Measurements from ENCODE around the gene FMN2.
"Not testable (repeated sequence)": the region's sequence is repeated elsewhere in the genome, so short reads cannot be mapped to it uniquely, and the experiment has no call there.

FMN2 gene

DNA sequence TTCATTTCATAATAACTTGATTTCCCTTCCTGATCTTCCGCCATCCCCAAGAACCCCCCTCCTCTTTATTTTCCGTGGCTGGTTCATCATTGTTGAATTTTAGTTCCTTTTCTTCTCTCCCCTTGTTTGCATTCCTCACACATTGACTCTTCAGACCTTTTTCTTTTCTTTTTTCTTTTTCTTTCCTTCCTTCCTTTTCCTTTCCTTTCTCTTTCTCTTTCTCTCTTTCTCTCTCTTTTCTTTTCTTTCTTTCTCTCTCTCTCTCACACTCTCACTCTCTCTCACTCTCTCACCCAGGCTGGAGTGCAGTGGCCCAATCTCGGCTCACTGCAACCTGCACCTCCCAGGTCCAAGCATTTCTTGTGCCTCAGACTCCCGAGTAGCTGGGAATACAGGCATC, 231.3 kb downstream of the FMN2 start:
- DNase-seq: no peak

DNA sequence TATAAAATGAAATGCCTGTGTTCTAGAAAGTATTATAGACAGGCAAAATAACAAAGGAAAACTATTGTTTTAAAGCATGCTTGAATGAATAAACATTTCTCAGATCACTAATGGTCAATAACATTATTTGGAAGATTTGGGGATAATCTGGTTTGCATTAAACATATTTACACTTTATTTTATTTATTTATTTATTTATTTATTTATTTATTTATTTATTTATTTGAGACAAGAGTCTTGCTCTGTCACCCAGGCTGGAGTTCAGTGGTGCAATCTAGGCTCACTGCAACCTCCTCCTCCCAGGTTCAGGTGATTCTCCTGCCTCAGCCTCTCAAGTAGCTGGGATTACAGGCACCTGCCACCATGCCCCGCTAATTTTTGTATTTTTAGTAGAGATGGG, 236.7 kb downstream of the FMN2 start:
- DNase-seq: not testable (repeated sequence)

DNA sequence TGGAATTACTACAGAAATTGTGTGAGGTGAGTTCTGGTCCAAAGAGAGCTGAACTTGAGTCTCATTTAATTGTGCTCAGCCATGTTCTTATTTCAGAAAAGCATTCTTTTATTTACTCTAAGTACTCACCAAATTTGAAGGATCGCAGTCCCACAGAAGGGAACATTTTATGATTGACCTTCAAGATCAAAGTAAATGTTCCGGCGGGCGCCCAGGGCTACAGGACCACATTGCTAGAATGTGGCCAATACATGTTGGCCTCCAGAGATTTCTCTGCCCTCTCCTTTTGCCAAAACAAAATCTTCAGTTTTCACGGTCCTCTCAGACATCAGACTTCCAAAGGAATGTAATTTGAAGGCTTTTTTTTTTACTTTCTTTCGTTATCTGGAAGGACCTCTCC, 237.8 kb downstream of the FMN2 start:
- DNase-seq: no peak

DNA sequence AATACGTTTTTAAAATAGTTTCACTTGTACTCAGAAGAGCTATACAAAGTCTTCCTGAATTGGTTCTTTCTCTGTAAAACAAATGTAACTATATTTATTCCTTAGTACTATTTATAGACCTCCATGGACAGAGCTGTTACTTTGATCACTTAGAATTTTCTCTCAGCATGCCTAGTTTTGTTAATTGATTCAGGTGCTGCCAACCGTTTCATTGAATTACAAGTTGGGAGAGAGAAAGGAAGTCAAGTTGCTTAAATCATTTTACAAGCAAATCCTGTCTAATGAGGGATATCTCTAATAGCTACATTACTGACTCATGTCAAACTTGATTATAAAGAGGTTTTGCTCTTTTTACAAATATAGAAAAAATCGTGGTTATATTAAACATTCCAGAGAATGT, 241.0 kb downstream of the FMN2 start:
- no peak for DNase-seq

DNA sequence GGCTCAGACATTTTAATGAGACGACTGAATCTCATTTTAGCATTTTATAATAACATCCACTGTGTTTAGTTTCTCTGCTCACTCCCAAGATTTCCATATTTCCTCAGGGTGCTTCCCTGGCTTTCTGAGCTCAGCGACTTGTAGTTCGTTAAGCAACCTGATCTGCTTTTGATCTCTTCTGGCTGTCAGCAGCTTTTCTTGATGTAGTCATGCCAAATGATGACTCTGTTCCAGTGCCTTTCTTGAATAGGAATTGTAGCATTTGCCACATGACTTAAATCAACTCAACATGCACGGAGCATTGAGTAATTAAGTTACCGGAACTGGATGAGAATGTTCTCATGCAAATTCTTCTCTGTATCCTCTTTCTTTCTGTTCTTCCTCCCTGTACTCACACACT, 246.1 kb downstream of the FMN2 start:
- DNase-seq: no peak

DNA sequence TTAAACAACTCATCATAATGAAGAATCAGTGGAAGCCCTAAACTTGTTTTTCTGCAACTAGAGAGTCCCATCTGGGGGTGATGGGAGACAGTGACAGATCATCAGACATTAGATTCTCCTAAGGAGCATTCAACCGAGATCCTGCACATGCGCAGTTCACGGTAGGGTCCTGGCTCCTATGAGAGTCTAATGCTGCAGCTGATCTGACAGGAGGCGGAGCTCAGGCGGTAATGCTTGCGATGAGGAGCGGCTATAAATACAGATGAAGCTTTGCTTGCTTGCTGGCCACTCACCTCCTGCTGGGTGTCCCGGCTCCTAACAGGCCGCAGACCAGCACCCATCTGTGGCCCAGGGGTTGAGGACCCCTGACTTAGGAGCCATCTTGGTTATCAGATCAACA, 247.2 kb downstream of the FMN2 start:
- DNase-seq: no peak

DNA sequence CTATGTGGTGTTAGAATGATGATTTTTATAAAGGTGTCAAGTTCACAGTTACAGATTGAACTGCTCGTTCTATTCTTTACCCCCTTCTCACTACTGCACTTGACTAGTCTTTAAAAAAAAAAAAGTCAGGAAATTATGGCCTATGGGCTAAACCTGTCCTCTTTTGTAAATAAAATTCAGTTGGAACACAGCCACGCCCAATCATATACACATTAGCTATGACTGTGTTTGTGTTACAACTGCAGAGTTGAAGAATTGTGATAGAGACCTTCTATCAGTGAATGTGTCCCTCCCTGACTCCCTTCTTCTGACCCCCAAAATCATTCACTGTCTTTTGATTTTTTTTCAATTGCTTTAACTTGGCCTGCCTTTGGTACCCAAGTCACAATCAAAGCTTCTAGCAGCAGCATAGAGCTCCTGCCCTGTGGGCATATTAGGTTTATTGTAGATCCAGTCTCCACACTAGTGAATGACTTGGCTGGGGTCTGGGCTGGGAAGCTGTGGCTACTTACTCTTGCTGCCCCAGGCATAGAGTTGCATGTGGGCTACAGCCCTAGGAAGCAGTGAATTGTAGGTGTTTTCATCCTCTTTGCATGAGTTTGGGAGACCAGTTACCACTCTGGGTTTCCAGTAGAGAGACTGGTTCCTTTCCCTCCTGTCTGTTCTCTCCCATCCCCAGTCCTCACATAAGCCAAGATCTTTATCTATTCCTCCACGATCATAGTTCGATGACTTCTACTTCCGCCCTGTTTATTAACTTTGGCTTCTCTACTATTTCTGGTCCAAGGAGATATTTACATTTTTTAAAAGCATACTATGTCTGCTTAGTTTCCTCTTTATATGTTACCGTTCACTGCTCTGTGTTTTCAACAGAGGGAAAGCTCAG, 249.9 kb downstream of the FMN2 start:
- DNase-seq: no peak

DNA sequence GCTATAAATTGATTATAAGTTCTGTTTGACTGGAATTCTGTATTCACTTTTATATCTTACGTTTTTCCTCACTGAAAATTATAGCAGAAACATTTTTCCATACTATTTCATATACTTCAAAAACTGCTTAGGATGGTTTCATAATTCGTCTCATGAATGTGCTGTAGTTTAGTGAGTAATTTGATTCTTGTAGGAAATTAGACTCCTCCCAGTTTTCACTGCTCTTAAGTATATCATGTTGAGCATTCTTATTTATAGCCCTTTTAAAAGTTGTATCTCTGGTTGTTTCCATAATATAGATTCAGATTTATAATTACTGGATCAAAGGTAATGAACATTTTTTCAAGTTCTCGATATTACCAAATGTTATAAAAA, 250.6 kb downstream of the FMN2 start:
- DNase-seq: no peak

DNA sequence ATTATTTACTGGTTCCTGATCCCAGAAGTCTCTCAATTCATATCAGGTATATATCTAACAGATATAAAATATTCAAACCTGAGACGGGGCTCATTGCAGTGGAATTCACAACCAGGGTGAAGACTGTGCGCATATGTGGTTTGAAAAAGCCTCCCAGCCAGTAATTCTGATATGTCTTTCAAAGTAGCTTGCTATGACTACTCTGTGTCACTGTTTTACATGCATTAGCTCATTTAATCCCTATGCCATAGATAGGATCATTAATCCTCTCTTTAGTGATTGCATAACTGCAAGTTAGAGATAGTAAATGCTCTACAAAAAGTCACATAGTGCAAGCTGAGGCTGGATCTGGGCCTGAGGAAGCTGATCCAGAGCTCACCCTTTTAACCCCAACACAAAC, 251.4 kb downstream of the FMN2 start:
- DNase-seq: no peak

DNA sequence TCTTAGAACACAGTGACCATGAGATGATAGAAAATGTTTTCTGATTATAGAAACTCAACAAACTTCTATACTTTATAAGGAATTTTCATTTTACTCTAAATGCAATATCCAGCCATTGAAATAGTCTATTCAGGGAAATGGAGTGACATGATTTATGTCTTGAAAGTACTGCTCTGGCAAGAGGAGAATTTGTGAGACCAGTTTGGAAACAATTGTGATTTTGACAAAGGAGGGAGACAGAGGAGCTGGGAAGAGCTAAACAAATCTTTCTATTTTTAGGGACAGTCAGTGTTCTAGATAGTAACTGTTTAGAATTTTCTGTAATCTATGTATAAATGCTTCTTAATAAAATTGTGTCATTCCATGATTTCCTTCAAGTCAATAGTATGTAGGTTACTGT, 252.3 kb downstream of the FMN2 start:
- no peak for DNase-seq

DNA sequence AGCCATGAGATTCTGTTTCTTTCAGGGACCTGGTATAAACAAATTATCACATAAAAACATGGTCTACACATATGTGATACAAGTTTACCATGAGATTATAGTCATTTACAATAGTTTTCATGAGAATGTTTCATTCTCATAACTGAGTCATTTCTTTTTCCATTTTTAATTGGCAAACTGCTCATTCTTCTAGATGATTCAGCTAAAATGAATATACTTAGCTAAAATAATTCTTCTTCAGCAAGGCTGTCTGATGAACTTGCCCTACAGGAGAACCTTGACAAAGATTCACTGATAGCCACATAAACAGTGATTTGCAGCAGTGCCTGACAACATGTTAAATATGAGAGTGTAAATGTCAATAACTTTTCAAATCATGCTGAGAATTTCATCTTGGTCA, 253.2 kb downstream of the FMN2 start:
- no peak for DNase-seq

DNA sequence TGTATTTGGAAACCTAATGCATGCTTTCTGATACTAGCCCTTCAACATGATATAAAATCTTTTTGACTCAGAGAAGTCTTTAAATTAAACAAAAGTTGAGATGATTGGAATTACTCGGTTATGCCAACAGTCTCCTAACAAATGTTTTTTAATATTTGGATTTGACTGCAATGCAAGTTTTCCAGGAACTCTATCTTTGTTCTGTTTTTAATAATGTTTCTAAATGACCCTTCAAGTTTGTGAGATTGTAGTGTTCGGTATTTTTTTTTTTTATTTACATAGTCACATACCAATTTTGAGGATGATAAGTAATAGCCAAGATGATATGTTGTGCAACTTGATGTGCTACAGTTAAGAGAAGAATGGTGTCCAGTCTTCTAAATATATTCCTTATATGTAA, 258.0 kb downstream of the FMN2 start:
- DNase-seq: no peak

DNA sequence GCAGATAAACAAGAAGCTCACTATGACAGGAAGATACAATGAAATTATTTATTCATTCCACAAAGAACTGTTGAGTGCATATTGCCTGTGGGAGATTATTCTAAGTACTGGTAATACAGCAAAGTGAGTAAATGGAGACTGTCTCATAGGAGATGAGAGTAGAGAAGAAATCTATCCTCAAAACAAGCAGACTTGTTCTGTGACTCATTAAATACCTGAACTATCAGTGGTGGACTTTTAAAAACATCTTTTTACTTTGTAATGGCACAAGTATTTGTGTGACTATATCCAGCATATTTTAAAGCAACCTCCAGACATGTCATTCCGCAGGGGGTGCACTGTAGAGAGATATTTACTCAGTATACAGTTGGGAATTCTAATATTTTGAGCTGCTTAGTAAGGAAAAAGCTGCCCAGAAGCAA, 259.2 kb downstream of the FMN2 start:
- DNase-seq: no peak

DNA sequence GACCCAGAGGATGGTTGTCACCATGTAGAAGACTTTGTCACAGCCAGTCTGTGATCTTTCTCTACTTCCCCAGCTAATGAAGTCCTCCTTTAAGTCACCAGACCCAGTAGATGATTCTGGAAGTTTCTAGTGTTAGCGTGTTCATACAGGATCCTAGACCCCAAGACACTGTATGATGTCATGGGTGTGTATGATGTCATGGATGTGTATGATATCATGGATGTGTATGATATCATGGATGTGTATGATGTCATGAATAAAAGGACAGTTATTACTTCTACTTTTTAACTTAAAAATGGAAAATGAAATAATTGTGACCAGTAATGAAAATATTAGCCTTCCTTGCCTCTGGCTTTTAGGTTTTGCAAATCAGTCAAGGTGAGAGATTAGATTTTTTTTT, 260.0 kb downstream of the FMN2 start:
- no peak for DNase-seq

DNA sequence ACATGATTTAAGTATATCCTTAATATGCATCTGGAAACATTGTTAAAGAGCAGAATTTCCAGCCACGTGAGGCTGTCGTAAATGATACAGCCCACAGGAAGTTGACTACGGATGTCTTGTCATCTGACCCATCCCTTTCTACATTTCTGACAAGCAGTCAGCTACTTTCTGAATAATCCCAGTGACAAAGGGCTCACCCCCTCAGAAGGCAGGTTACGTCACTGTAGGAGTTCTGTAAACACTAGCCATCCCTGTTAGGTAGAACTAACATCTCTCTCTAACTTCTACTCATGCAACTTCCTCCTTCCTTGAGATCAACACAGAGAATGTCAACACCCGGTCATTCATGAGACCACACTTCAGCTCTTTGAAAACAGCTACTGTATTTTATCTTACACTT, 261.1 kb downstream of the FMN2 start:
- no peak for DNase-seq

DNA sequence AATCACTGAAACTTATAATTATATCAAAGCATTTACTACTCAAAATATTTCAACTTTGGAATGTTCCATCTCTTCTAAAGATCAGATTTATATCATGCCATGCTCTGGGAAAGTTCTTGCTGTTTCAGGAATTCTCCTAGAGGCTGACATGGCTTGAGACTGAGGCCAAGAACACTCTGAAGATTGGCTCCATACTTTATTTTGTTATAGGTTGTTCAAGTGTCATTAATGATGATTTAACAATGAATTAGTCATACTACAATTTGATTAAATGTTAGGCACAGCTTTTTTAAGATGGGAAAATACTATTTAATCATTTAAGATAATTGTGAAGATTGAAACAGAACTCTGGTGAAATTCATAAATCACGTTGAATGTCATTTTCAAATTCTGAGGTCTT, 264.9 kb downstream of the FMN2 start:
- no peak for DNase-seq

DNA sequence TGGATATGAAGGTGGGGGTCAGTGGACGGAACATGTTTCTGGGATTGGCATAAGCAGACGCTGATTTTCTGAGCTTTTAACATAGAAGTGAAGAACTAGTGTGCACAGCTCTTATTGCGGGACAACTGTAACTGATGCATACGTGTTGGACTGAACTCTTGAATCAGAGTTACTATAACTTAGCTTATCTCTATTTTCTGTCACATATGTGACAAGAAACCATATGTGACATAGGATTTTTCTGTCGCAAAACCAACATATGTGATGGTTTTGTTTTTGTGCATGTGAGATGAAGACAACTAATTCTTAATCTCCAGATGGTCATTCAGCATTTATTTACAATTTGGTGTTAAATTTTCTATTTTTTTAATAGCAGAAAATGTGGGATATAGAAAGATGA, 270.4 kb downstream of the FMN2 start:
- DNase-seq: no peak

DNA sequence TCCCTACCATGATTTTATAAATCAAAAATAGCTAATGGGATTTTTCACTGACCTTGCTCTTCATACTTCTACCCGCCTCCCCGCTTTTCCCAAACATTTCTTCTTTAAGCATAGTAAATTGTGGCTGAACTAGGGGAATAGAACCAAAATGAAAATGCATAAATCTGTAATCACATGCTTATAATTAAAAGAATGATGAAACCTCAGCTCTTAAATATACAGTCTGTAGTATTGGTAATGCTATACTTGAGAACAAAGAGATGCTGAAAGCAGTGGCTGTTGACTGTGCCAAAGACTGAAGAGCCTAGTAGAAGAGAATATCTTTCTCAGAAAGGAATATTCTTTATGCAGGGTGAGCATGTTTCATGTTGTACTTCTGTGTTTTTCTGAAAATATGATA, 271.1 kb downstream of the FMN2 start:
- DNase-seq: no peak

DNA sequence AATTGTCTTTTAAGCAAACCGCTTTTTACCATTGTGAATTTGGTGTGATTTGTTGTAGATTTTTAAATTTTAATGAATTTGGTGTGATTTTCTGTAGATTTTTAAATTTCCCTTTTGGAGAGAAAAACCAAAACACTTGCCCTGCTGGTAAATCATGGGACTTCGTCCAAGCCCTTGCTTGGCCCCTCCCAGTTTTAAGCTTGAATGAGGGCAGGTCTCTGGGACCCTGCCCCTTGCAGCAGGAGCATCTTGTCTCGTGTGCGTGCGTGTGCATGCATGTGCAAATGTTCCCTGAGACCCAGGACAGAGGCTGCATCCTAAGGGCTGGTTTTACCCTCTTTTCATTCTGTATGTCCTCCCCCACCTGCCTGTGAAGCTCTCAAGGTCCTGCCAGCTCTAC, 271.6 kb downstream of the FMN2 start:
- DNase-seq: no peak

DNA sequence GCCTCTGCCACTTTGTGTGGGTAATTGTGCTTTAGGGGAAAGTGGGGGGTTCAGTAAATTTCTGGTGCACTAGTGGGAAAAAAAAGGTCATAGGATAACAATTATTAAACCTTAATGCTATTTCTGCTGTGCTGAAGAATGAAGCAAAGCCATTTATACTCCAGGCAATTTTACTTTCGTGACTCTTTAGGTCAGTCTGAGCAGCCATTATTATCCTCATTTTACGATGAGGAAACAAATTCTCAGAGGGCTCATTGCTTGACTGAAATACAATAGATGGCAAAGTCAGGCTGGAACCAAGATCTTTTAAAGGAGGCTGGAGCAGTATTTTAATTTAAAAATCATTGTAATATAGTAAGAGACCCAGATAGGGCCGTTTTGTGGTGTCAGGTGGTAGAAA, 272.2 kb downstream of the FMN2 start:
- DNase-seq: no peak

DNA sequence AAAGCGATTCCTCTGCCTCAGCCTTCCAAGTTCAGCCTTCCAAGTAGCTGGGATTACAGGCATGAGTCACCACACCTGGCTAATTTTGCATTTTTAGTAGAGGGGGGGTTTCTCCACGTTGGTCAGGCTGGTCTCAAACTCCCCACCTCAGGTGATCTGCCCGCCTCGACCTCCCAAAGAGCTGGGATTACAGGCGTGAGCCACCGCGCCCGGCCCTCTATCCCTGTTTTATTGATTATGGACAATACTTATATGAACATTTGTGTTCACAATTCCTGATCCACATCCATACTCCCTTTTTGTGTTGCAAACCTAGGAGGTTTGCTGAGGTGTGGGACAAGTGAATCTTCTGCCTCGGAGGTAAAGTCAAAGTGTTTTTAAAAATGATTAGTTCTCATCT, 275.0 kb downstream of the FMN2 start:
- DNase-seq: no peak

DNA sequence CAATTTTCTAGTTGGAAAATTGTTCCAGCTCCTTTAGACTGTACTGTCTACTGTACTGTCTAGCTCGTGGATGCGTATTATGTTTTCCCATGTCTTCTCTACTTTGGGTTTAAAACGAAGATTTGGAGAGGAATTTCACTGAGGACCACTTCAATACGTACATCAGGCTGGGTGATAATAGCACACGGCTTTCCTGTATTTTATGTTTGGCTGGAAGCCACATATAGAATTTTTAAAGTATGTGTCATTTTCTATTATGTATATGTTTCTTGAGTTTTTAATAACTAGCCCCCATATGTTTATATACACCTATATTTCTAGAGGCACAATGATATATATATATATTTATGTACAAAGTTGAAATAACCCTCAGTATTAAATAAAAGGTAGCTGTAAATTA, 293.9 kb downstream of the FMN2 start:
- no peak for DNase-seq

DNA sequence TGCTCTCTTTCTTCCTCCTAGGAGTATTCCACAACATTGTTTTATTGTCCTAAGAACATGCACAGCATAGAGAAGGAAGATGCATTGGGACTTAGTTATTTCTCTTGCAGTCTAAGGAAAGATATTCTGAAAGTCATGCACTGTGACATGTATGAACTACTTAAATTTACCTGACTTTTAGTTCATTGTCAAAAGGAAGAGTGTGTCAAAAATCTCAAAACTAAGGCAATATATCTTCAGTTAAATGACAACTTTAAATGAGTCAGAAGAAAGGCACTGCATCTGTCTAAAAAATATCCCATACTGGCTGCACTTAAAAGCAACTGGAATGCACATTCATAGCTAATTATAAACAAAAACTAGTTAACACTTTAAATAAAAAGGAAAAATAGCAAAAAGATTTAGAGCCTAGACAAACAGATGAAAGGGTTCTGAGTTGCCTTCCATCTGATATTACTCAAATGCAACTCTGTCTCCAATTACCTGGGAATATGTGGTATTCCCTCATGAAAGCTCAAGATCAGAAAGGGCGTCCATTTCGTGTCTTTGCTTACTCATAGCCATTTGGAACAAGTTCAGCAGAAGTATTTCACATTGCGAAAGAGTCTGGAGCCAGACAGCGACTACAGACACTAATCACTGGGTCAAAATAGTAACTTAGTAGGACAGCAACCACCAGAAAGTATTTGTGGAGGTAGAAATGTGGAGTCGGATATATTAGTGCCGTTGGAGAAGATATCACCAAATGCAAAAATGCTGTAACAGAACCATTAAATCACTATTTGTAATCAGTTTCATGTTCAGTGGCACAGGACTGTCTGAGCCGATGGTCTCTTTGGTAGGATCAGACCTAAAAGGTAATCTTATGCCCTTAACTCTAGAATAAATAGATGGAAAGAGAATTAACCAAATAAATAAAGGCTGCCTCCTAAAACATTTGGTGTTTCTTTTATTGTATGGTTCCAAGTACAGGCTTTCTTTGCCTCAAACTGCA, 294.6 kb downstream of the FMN2 start:
- DNase-seq: no peak

DNA sequence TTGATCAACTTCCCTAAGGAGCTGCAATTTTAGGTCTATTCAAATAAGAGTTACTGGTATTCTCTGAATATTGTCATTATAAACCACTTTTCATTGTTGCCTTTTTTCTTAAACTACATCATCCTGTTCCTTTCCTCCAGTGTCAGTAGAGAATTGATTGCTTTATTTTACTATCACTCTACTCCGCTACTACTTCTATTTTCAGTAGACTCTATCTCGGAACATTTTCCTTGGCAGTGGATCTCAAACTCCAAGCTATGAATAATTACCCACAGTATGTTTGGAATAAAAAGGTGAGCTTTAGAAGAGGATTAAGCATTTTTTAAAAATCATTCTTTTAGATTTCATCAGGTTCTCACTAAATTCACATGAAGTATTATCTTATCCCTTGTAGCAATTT, 295.4 kb downstream of the FMN2 start:
- no peak for DNase-seq

Data from NCI-H2107 (cell line).